H9 (cell line): ENCODE results near the gene RAB5IF. TPM values are rescaled to one million over a fixed set of nuclear protein-coding genes. Genes with fewer than 3 reads are reported as not detected.
A peak's percentile ranks its signal among the peaks of the same experiment; 100 is the strongest.

Experiments
- DNase-seq: peaks from one replicate; pipeline ENCODE4 v3.0.0-alpha.2; 2017
- H2AFZ ChIP-seq: one replicate; pipeline ENCODE4 v1.6.1; 2013; ENCODE audit warnings: mild to moderate bottlenecking, low read length, control low read depth, moderate library complexity
- H2AK5ac ChIP-seq: 2 replicates; pipeline ENCODE4 v1.6.1; 2013; ENCODE audit warnings: low read length, control low read depth, mixed read lengths; ENCODE audit not compliant: insufficient read length
- H2BK120ac ChIP-seq: one replicate; pipeline ENCODE4 v1.6.1; 2013; ENCODE audit warnings: low read depth, mild to moderate bottlenecking, low read length, control low read depth, inconsistent platforms; ENCODE audit not compliant: poor library complexity, severe bottlenecking
- H2BK12ac ChIP-seq: 2 replicates; pipeline ENCODE4 v1.6.1; 2013; ENCODE audit warnings: low read length, control low read depth, mixed read lengths, low read depth; ENCODE audit not compliant: insufficient read length
- H2BK15ac ChIP-seq: 2 replicates; pipeline ENCODE4 v1.6.1; 2013; ENCODE audit warnings: low read depth, low read length, control low read depth
- H2BK20ac ChIP-seq: one replicate; pipeline ENCODE4 v1.6.1; 2013; ENCODE audit warnings: low read depth, mild to moderate bottlenecking, low read length, control low read depth, inconsistent platforms; ENCODE audit not compliant: poor library complexity, severe bottlenecking
- H2BK5ac ChIP-seq: 2 replicates; pipeline ENCODE4 v1.6.1; 2013; ENCODE audit warnings: low read length, control low read depth, mixed read lengths; ENCODE audit not compliant: insufficient read length
- H3K14ac ChIP-seq: 2 replicates; pipeline ENCODE4 v1.6.1; 2013; ENCODE audit warnings: low read length, control low read depth; ENCODE audit not compliant: insufficient read depth
- H3K18ac ChIP-seq: 2 replicates; pipeline ENCODE4 v1.6.1; 2013; ENCODE audit warnings: low read depth, mild to moderate bottlenecking, mixed read lengths, low read length, control low read depth; ENCODE audit not compliant: insufficient read length
- H3K23ac ChIP-seq: 2 replicates; pipeline ENCODE4 v1.6.1; 2013; ENCODE audit warnings: low read length, control low read depth, mixed read lengths, low read depth; ENCODE audit not compliant: insufficient read length
- H3K23me2 ChIP-seq: 2 replicates; pipeline ENCODE4 v1.6.1; 2013; ENCODE audit warnings: low read depth, mild to moderate bottlenecking, mixed read lengths, low read length, control low read depth; ENCODE audit not compliant: insufficient read length, poor library complexity, severe bottlenecking
- H3K27ac ChIP-seq: 2 replicates; pipeline ENCODE4 v1.5.1; 2013; ENCODE audit warnings: low read length, control low read depth, mixed read lengths, low read depth; ENCODE audit not compliant: insufficient read length
- H3K27me3 ChIP-seq: 2 replicates; pipeline ENCODE4 v1.6.1; 2013; ENCODE audit warnings: low read length, control low read depth, inconsistent platforms; ENCODE audit not compliant: insufficient read depth
- H3K4ac ChIP-seq: 2 replicates; pipeline ENCODE4 v1.6.1; 2013; ENCODE audit warnings: low read depth, mild to moderate bottlenecking, control low read depth, inconsistent platforms, low read length, moderate library complexity
- H3K4me1 ChIP-seq: 2 replicates; pipeline ENCODE4 v1.6.1; 2013; ENCODE audit warnings: low read length, control low read depth, inconsistent platforms; ENCODE audit not compliant: insufficient read depth
- H3K4me2 ChIP-seq: 2 replicates; pipeline ENCODE4 v1.6.1; 2013; ENCODE audit warnings: low read length, control low read depth, mixed read lengths; ENCODE audit not compliant: insufficient read length, insufficient read depth
- H3K56ac ChIP-seq: 2 replicates; pipeline ENCODE4 v1.6.1; 2013; ENCODE audit warnings: low read depth, mild to moderate bottlenecking, mixed read lengths, low read length, control low read depth; ENCODE audit not compliant: insufficient read length
- H3K79me1 ChIP-seq: 2 replicates; pipeline ENCODE4 v1.6.1; 2013; ENCODE audit warnings: low read depth, mild to moderate bottlenecking, moderate library complexity, low read length, control low read depth, inconsistent platforms; ENCODE audit not compliant: insufficient read depth, poor library complexity, severe bottlenecking
- H3K79me2 ChIP-seq: 2 replicates; pipeline ENCODE4 v1.6.1; 2013; ENCODE audit warnings: low read length, control low read depth, inconsistent platforms; ENCODE audit not compliant: insufficient read depth
- H3K9ac ChIP-seq: 2 replicates; pipeline ENCODE4 v1.6.1; 2013; ENCODE audit warnings: low read length, control low read depth, mixed read lengths; ENCODE audit not compliant: insufficient read length; ENCODE audit errors: extremely low read depth
- H3K9me3 ChIP-seq: one replicate; pipeline ENCODE4 v1.6.1; 2013; ENCODE audit warnings: low read depth, low read length, inconsistent platforms; ENCODE audit not compliant: control insufficient read depth
- H3T11ph ChIP-seq: one replicate; pipeline ENCODE4 v1.6.1; 2013; ENCODE audit warnings: mild to moderate bottlenecking, low read length, control low read depth, inconsistent platforms
- H4K20me1 ChIP-seq: one replicate; pipeline ENCODE4 v1.6.1; 2013; ENCODE audit not compliant: control insufficient read depth, insufficient read length, insufficient read depth
- H4K5ac ChIP-seq: 2 replicates; pipeline ENCODE4 v1.6.1; 2013; ENCODE audit warnings: low read depth, mild to moderate bottlenecking, mixed read lengths, low read length, control low read depth; ENCODE audit not compliant: insufficient read length
- H4K8ac ChIP-seq: replicated peaks from 2 replicates; pipeline ENCODE4 v1.6.1; 2013; ENCODE audit warnings: low read length, control low read depth, mixed read lengths, low read depth; ENCODE audit not compliant: insufficient read length
- H4K91ac ChIP-seq: 2 replicates; pipeline ENCODE4 v1.6.1; 2013; ENCODE audit warnings: low read depth, mild to moderate bottlenecking, moderate library complexity, mixed read lengths, low read length, control low read depth; ENCODE audit not compliant: insufficient read length
- H3K27ac Mint-ChIP-seq, 3 experiments: 2 replicates in 2 of 3; 3 replicates in 1 of 3; pipeline ENCODE4 v1.8.0; 2020 to 2021; ENCODE audit warnings: mixed read lengths in 3 of 3, mild to moderate bottlenecking in 1 of 3, moderate library complexity in 1 of 3
- H3K27me3 Mint-ChIP-seq: 2 replicates; pipeline ENCODE4 v1.8.0; 2021; ENCODE audit warnings: low read depth, mild to moderate bottlenecking, moderate library complexity, mixed read lengths
- H3K36me3 Mint-ChIP-seq, 3 experiments: 2 replicates in 2 of 3; 3 replicates in 1 of 3; pipeline ENCODE4 v1.8.0; 2020 to 2021; ENCODE audit warnings: low read depth in 3 of 3, mixed read lengths in 3 of 3; ENCODE audit not compliant: insufficient read depth in 1 of 3
- H3K4me1 Mint-ChIP-seq, 2 experiments: 2 replicates each; pipeline ENCODE4 v1.8.0; 2020; ENCODE audit warnings: mixed read lengths in 2 of 2
- H3K4me3 Mint-ChIP-seq, 2 experiments: 2 replicates in 1 of 2; 3 replicates in 1 of 2; pipeline ENCODE4 v1.8.0; 2020 to 2021; ENCODE audit warnings: mild to moderate bottlenecking in 2 of 2, mixed read lengths in 2 of 2, moderate library complexity in 1 of 2
- H3K9me3 Mint-ChIP-seq, 2 experiments: 2 replicates in 1 of 2; 3 replicates in 1 of 2; pipeline ENCODE4 v1.8.0; 2020; ENCODE audit warnings: mild to moderate bottlenecking in 2 of 2, mixed read lengths in 2 of 2, moderate library complexity in 1 of 2
- CTCF ChIP-seq: fragments of 200-600 bp; sonication (generic); conservative IDR thresholded peaks from 3 replicates; pipeline ENCODE4 v1.8.0; 2021; ENCODE audit warnings: antibody characterized with exemption, mild to moderate bottlenecking
- WGBS: extraction: QIAGEN DNeasy Blood & Tissue Kit; methylation state at CpG from one replicate; pipeline ENCODE4 v1.1.7; 2013; ENCODE audit warnings: missing lambda C conversion rate, low lambda C conversion rate, mixed read lengths; ENCODE audit not compliant: insufficient read length; ENCODE audit errors: extremely low coverage; 5-methylcytosine and 5-hydroxymethylcytosine counted together
- total RNA-seq: library from RNA; stranded (reverse); gene quantifications from 2 replicates; pipeline ENCODE4 v1.2.1, GENCODE V29; 2021

The RAB5IF gene
- total RNA-seq, 1 experiment from 2014 or later = 96.5 TPM

DNA sequence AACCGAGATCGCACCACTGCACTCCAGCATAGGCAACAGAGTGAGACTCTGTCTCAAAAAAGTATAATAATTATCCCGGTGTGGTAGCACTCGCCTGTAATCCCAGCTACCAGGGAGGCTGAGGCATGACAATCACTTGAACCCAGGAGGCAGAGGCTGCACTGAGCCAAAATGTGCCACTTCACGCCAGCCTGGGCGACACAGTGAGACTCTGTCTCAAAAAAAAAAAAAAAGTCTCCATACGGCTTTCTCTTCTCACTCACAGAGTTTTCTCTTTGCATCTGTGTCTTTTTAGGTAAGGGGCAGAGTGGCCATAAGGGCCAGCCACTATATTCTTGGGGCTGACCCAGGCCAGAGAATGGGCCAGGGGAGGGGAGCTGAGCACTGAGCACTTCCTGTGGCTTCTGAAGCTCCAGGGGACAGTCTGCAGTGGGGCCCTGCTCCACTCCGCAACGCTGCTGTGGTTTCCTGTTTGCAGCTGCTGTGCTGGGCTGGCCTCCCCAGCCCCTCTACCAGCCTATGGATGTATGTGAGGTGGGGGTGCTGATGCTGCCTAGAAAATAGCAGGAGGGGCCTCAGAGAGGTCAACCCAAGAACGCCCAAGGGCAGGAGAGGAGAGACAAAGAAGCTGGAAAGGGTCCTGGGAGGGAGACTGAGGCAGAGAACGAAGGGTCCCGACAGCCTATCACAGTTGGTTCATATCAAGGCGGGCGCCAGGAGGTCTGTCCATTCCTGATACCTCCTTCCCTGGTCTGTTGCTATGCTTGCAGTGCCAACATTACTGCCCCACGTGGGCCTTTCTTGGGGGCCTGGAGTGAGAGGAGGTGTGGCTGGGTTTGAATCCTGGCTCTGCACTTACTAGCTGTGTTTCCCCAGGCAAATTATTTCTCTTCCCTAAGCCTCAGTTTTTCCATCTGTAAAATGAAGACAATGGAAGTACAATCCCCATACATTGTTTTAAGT, 24.4 kb downstream of the RAB5IF start:
- no peak overlapping the region for H3K27ac ChIP-seq
- H2AK5ac ChIP-seq = no peak overlapping the region
- no peak for DNase-seq
- no peaks in the 10 kb centered on the region for H4K20me1 ChIP-seq
- no peak overlapping the region for H2AFZ ChIP-seq
- no peaks in the 10 kb centered on the region for H3K36me3 Mint-ChIP-seq
- no peak overlapping the region for H2BK12ac ChIP-seq
- H3K27me3 ChIP-seq = no peaks in the 10 kb centered on the region
- no peak overlapping the region for H4K5ac ChIP-seq
- TF ChIP-seq CTCF = no peak
- H3K79me2 ChIP-seq = no peaks in the 10 kb centered on the region
- no peaks in the 10 kb centered on the region for H3K9me3 Mint-ChIP-seq
- H3K27me3 Mint-ChIP-seq = no peaks in the 10 kb centered on the region
- no peak overlapping the region for H3K23ac ChIP-seq
- H2BK5ac ChIP-seq = no peak overlapping the region
- no peak overlapping the region for H4K8ac ChIP-seq
- no peak overlapping the region for H3K4me3 Mint-ChIP-seq
- no CpG with 5 or more reads among the region's 15 CpGs for WGBS
- H3K4me1 Mint-ChIP-seq = peaks cover 6 to 8% of the 10 kb centered on the region in 2 experiments; a peak in 3 of 4 replicates
- H3K9me3 ChIP-seq = no peaks in the 10 kb centered on the region
- no peak overlapping the region for H3K56ac ChIP-seq
- no peak overlapping the region for H3K4ac ChIP-seq
- no peak overlapping the region for H2BK120ac ChIP-seq
- H3K9ac ChIP-seq = no peak overlapping the region
- no peaks in the 10 kb centered on the region for H3K79me1 ChIP-seq
- H3K4me2 ChIP-seq = no peak overlapping the region
- no peaks in the 10 kb centered on the region; the same call in 1 of the 2 replicates for H3K4me1 ChIP-seq
- no peak overlapping the region for H2BK20ac ChIP-seq
- no peak overlapping the region for H2BK15ac ChIP-seq
- peak overlapping the region in 1 of 3 experiments; percentile 88; a peak in 2 of 7 replicates for H3K27ac Mint-ChIP-seq
- no peak overlapping the region for H4K91ac ChIP-seq
- no peak overlapping the region for H3K18ac ChIP-seq
- no peak overlapping the region for H3T11ph ChIP-seq
- H3K23me2 ChIP-seq = no peaks in the 10 kb centered on the region
- no peak overlapping the region for H3K14ac ChIP-seq
